ENCODE data around the gene SERAC1.

The SERAC1 gene

GRCh38 chr6:158087224-158087867 lies 80.7 kb downstream of the SERAC1 start:
- in situ Hi-C loops (cut with HindIII; ENCODE audit: low sequenced_read_pairs), result no loop called here

GRCh38 chr6:158086504-158087223 lies 81.4 kb downstream of the SERAC1 start:
- TF ChIP-seq, protein P1, sequence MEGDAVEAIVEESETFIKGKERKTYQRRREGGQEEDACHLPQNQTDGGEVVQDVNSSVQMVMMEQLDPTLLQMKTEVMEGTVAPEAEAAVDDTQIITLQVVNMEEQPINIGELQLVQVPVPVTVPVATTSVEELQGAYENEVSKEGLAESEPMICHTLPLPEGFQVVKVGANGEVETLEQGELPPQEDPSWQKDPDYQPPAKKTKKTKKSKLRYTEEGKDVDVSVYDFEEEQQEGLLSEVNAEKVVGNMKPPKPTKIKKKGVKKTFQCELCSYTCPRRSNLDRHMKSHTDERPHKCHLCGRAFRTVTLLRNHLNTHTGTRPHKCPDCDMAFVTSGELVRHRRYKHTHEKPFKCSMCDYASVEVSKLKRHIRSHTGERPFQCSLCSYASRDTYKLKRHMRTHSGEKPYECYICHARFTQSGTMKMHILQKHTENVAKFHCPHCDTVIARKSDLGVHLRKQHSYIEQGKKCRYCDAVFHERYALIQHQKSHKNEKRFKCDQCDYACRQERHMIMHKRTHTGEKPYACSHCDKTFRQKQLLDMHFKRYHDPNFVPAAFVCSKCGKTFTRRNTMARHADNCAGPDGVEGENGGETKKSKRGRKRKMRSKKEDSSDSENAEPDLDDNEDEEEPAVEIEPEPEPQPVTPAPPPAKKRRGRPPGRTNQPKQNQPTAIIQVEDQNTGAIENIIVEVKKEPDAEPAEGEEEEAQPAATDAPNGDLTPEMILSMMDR (IDR thresholded peaks at IDR 0.05; ENCODE audit: low read depth, low read length, missing control alignments), result no peak
- H3K4me3 ChIP-seq (ENCODE audit: low read depth, low read length), result no peak overlapping the region
- peak; percentile 64 for DNase-seq (ENCODE audit: low read depth)
- in situ Hi-C loops (cut with HindIII; ENCODE audit: low sequenced_read_pairs), result no loop called here

More at GRCh38 chr6:158087224-158087867, 80.7 kb downstream of the SERAC1 start:
- no peak overlapping the region for H3K4me3 ChIP-seq (ENCODE audit: low read depth, low read length)
- DNase-seq (ENCODE audit: low read depth), result no peak
- TF ChIP-seq, protein P1 (IDR thresholded peaks at IDR 0.05; ENCODE audit: low read depth, low read length, missing control alignments), result no peak

- no peak overlapping the region for H3K4me3 ChIP-seq (ENCODE audit: low read depth, low read length)
- in situ Hi-C loops (cut with HindIII; ENCODE audit: low sequenced_read_pairs), result no loop called here
- TF ChIP-seq, protein P1 (IDR thresholded peaks at IDR 0.05; ENCODE audit: low read depth, low read length, missing control alignments), result no peak
- no peak for DNase-seq (ENCODE audit: low read depth)
Observed at GRCh38 chr6:158086054-158086503, 82.0 kb downstream of the SERAC1 start.

DNA sequence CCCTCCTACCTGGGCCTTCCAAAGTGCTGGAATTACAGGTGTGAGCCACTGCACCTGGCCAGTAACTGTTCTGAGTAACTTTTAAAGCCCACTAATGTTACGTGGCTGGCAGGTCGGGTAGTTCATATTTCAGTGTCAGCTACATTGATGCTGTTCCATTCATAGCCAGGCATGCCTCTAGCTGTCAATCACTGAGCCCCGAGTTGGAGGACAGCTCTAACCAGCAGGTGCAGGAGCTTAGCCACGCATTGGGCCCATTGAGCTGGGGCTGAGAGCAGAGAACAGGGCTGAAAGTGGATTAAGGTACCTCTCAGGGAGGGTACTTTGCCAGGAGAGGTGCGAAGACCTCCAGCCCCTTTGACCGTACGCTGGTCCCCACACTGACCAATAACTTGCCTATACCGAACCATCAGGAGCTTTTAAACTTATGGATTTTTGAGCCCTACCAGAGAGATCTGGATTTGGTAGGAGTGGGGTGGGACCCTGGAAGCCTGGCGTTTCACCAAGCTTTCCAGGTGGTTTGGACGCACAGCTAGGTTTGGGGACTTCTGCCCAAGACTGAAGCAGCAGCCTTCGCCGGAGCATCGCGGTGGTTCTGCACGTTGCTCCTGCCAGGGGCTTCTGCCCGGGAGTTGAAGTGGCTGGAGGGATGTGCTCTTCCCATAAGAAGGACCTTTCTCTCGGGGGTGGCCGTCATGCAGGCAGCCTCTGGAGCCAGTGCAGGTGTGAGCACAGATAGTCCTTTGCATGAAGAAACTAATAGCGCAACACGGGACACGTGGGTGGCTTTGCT lies 82.6 kb downstream of the SERAC1 start:
- in situ Hi-C loops (cut with HindIII; ENCODE audit: low sequenced_read_pairs), result no loop called here
- H3K4me3 ChIP-seq (ENCODE audit: low read depth, low read length), result no peak overlapping the region
- TF ChIP-seq, protein P1 (IDR thresholded peaks at IDR 0.05; ENCODE audit: low read depth, low read length, missing control alignments), result no peak
- no peak for DNase-seq (ENCODE audit: low read depth)

GRCh38 chr6:158083455-158084325 lies 84.4 kb downstream of the SERAC1 start:
- in situ Hi-C loops (cut with HindIII; ENCODE audit: low sequenced_read_pairs), result no loop called here
- no peak overlapping the region for H3K4me3 ChIP-seq (ENCODE audit: low read depth, low read length)
- TF ChIP-seq, protein P1 (IDR thresholded peaks at IDR 0.05; ENCODE audit: low read depth, low read length, missing control alignments), result no peak
- no peak for DNase-seq (ENCODE audit: low read depth)

- TF ChIP-seq, protein P1 (IDR thresholded peaks at IDR 0.05; ENCODE audit: low read depth, low read length, missing control alignments), result no peak
Observed at GRCh38 chr6:158081657-158081935, 86.5 kb downstream of the SERAC1 start.

More at GRCh38 chr6:158081657-158081935, 86.5 kb downstream of the SERAC1 start:
- no peak overlapping the region for H3K4me3 ChIP-seq (ENCODE audit: low read depth, low read length)
- in situ Hi-C loops (cut with HindIII; ENCODE audit: low sequenced_read_pairs), result no loop called here
- DNase-seq (ENCODE audit: low read depth), result no peak

All from astrocyte of the cerebellum (primary cell).